GM19468 (cell line): Measurements from ENCODE around the gene CMTM2.
"Not testable (repeated sequence)": the region's sequence is repeated elsewhere in the genome, so short reads cannot be mapped to it uniquely, and the experiment has no call there.

Source experiments
- ATAC-seq: cut with Tn5 transposase; IDR thresholded peaks from one replicate; pipeline ENCODE4 v1.9.1; 2021; ENCODE audit warnings: mild to moderate bottlenecking, moderate library complexity, moderate number of reproducible peaks; ENCODE audit not compliant: unreplicated experiment; ENCODE audit errors: extremely low read depth

The CMTM2 gene

DNA sequence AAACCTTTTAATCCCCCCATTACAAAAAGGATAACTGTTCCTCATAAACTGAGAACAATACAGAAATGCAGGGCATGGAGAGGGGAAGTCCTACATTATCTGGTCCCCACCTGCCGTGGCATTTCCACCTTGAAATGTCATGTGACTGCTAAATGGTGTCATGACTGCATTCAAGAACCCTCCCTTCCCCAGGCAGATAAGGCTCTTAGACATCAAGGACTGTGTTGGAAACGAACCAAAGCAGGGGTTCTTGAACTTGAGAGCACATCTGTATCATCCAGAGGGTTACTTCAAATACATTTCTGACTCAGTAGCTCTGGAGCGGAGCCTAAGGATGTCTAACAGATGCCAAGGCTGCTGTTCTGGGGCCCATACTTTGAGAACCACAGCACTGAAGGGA, 43.6 kb downstream of the CMTM2 start:
- no peak for ATAC-seq

DNA sequence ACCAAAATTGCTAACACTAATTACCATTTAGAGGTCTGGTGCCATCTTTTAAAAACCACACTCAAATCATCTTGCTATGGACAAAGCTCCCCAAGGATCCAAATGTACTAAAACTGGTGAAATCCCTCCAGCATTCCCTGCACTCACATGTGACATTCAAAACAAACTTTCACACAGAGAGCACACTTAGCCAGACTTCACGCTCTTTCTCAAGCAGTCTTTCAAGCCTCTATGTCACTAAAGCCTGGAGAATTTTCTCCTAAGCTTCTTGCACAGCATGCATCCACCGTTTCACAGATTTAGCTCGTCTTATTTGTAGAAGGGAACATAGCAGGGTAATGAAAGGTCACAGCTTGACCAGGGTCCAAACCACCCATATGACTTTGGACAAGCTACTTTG, 44.5 kb downstream of the CMTM2 start:
- ATAC-seq, result no peak

- not testable (repeated sequence) for ATAC-seq
Observed at GRCh38 chr16:66627611-66628378, 48.5 kb downstream of the CMTM2 start.

- ATAC-seq, result no peak
Observed at GRCh38 chr16:66629856-66630255, 50.6 kb downstream of the CMTM2 start.

GRCh38 chr16:66630561-66631260, 51.4 kb downstream of the CMTM2 start:
- not testable (repeated sequence) for ATAC-seq

DNA sequence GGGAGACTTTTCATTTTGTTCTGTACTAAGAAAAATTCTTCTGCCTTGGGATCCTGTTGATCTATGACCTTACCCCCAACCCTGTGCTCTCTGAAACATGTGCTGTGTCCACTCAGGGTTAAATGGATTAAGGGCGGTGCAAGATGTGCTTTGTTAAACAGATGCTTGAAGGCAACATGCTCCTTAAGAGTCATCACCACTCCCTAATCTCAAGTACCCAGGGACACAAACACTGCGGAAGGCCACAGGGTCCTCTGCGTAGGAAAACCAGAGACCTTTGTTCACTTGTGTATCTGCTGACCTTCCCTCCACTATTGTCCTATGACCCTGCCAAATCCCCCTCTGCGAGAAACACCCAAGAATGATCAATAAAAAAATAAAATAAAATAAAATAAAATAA, 52.3 kb downstream of the CMTM2 start:
- not testable (repeated sequence) for ATAC-seq

DNA sequence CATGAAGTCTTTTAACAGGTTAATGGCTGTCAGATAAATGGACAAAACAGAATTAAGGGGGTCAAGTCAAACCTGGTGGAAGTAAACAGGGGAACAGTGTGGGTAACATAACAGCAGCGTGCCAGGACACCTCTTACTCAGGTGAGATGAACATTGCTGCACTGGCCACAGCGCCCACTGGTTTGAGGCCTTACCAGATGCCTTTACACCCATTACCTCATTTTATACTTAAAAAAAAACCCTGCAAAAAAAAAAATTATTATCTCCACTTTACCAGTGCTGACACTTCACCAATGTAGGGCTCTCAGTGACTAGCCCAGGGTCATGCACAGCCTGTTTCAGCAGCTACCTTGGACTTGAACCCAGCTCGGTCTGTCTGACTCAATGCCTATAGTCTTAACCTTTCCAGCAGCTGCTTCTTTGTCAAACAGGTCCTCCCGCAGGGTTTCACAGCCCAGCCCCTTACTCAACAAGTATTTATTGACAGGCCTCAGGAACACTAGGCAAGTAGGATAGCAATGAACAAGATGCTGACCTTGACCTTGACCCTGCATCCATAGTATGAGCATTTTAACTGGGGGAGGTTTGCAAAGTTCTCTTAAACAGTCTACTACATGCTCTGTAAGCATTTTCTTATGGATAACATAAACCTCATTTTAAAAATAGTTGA, 55.4 kb downstream of the CMTM2 start:
- no peak for ATAC-seq

DNA sequence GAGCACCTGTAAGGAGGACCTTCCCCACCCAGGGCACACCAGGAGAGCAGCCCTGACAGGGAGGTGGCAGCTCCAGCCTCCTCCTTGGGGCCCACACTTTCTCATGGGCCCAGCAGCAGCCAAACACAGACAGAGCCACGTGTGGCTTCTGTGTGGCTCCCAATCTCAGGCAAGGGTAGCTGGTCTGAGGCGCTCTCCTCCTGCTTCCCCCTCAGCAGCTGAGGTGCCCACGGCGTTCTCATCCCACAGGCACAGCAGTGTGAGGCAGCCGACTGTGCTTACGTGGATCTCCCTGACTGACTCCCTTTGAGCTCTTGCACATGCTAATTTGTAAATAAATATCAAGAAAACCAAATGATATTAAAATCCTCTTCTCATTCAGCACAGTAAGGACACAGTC, 56.1 kb downstream of the CMTM2 start:
- no peak for ATAC-seq

- no peak for ATAC-seq
Observed at GRCh38 chr16:66636199-66636598, 56.9 kb downstream of the CMTM2 start.

DNA sequence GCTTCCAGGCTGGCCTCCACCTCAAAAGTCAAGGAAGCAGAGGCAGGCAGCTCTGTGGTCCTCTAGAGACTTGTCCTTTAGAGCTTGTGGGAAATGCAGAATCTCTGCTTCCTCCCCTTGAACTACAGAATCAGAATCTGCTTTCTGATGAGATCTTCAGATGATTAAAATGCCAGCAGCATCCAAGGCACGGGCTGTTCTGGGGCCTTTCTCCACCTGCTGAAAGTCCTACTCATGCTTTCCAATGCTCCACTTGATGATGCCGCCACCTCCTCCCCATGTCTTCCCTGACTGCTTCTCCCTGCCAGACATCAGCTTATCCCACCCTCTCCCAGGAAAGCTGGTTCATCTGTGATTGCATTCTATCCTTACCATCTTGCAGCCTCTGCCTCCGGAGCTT, 58.5 kb downstream of the CMTM2 start:
- no peak for ATAC-seq
